ENCODE results near the gene SLC23A2. TPM values are rescaled to one million over a fixed set of nuclear protein-coding genes. Genes with fewer than 3 reads are reported as not detected.

SLC23A2 gene
- total RNA-seq, 1 experiment from 2014 or later: 37.3 TPM

DNA sequence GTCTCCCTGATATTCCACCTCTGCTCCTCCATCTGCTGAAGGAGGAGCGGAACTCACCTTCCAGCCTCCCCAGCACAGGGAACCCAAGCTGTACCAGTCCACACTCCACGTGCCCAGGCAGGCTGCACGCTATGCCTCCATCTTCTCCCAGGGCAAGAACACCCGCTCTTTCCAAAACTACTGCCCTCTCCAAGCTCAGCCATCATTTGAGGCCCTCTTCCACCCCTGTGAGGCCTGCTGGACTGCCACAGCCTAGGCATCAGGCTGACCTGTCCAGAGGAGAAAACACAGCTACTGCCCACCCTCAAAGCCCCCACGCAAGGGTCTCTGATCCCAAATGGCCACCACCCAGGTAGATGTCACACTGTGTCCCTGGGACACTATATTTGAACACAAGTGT is 179.7 kb downstream of the SLC23A2 start:
- DNase-seq: no peak
- Mint-ChIP-seq H3K27ac (ENCODE audit: unreplicated experiment) (no peak overlapping the region), H3K4me3 (ENCODE audit: unreplicated experiment) (no peak overlapping the region), H3K36me3 (ENCODE audit: insufficient read depth, unreplicated experiment) (peaks cover 6% of the 10 kb centered on the region), H3K9me3 (ENCODE audit: unreplicated experiment) (no peaks in the 10 kb centered on the region), H3K27me3 (ENCODE audit: insufficient read depth, unreplicated experiment) (no peaks in the 10 kb centered on the region), H3K4me1 (ENCODE audit: low read depth, unreplicated experiment) (peaks cover 15% of the 10 kb centered on the region)
- BruUV-seq (replicated peaks): no TSS peak
- POLR2A ChIA-PET: no interaction called here
- Histone ChIP-seq H3K27me3 (replicated peaks; ENCODE audit: control insufficient read depth, insufficient read depth, low read length) (no peaks in the 10 kb centered on the region), H3K4me1 (peaks cover 31% of the 10 kb centered on the region), H3K36me3 (ENCODE audit: control insufficient read depth, insufficient read depth, low read length) (no peaks in the 10 kb centered on the region), H3K4me3 (ENCODE audit: low read depth, low read length) (no peak overlapping the region), H3K9me3 (no peaks in the 10 kb centered on the region)
- intact Hi-C loops (cut with micrococcal nuclease; ENCODE audit: unreplicated experiment): no loop called here
- CTCF ChIA-PET: no interaction called here
- TF ChIP-seq, protein P1, sequence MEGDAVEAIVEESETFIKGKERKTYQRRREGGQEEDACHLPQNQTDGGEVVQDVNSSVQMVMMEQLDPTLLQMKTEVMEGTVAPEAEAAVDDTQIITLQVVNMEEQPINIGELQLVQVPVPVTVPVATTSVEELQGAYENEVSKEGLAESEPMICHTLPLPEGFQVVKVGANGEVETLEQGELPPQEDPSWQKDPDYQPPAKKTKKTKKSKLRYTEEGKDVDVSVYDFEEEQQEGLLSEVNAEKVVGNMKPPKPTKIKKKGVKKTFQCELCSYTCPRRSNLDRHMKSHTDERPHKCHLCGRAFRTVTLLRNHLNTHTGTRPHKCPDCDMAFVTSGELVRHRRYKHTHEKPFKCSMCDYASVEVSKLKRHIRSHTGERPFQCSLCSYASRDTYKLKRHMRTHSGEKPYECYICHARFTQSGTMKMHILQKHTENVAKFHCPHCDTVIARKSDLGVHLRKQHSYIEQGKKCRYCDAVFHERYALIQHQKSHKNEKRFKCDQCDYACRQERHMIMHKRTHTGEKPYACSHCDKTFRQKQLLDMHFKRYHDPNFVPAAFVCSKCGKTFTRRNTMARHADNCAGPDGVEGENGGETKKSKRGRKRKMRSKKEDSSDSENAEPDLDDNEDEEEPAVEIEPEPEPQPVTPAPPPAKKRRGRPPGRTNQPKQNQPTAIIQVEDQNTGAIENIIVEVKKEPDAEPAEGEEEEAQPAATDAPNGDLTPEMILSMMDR (IDR thresholded peaks at IDR 0.05; ENCODE audit: insufficient read depth in 1 of 2, low read depth in 1 of 2, low read length in 1 of 2, severe bottlenecking in 1 of 2, unreplicated experiment in 1 of 2): no peak

DNA sequence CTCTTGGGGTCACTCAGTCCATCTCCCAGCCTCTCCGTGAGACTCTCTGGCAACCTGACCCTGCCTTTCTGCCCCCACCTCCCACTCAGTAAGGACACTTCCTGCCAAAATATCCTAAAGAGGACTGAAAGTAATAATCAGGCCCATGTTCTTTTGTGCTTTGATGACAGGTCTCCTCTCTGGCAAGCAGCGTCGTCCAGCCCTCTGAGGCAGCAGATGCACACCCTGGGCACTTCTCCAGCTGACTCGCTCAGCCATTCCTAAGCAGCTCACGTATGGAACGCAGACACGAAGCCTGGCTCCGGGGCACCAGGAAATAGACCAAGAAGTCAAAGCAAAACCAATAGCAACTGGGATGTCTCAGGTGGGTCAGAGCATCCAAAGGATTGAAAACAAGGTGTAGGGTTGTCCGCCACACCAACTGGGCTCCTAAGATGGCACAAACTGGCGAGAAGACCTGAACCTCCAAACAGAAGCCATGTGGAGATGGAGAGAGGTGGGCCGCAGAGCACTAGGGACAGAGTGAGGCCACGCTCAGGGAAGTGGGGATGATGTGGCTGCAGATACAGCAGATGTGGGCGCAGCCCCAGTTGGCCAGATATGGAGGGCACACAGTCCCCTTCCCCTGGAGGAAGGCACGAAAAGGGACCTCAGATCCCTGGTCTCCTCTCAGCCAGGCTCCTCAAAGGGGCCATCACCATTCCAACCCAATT is 180.3 kb downstream of the SLC23A2 start:
- BruUV-seq (replicated peaks): no TSS peak
- intact Hi-C loops (cut with micrococcal nuclease; ENCODE audit: unreplicated experiment): no loop called here

DNA sequence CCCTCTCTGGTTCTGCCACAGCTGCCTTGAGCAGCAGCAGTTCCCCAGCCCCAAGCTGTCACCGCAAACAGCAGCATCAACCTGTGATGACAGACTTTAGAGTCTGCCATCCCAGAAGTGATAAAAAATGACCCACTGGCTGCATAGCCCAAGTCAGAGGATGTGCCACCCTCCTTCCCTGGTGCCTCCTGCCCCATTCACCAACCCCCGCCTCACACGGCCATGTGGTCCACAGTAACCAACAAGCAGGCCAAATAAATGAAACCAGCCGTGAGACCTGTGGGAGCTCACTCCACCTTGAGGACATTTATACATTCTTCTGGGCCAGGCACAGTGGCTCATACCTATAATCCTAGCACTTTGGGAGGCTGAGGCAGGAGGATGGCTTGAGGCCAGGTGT is 181.4 kb downstream of the SLC23A2 start:
- H3K9me3 ChIP-seq: no peaks in the 10 kb centered on the region
- no peaks in the 10 kb centered on the region for H3K36me3 ChIP-seq (ENCODE audit: control insufficient read depth, insufficient read depth, low read length)
- H3K4me3 Mint-ChIP-seq (ENCODE audit: unreplicated experiment): no peak overlapping the region
- ChIA-PET POLR2A (no interaction called here), CTCF (no interaction called here)
- H3K4me1 Mint-ChIP-seq (ENCODE audit: low read depth, unreplicated experiment): peaks cover 15% of the 10 kb centered on the region
- TF ChIP-seq, protein P1 (IDR thresholded peaks at IDR 0.05; ENCODE audit: insufficient read depth in 1 of 2, low read depth in 1 of 2, low read length in 1 of 2, severe bottlenecking in 1 of 2, unreplicated experiment in 1 of 2): no peak
- BruUV-seq (replicated peaks): no TSS peak
- peaks cover 31% of the 10 kb centered on the region for H3K4me1 ChIP-seq
- no peak for DNase-seq
- H3K27me3 ChIP-seq (replicated peaks; ENCODE audit: control insufficient read depth, insufficient read depth, low read length): no peaks in the 10 kb centered on the region
- H3K4me3 ChIP-seq (ENCODE audit: low read depth, low read length): no peak overlapping the region
- H3K27ac Mint-ChIP-seq (ENCODE audit: unreplicated experiment): no peak overlapping the region
- intact Hi-C loops (cut with micrococcal nuclease; ENCODE audit: unreplicated experiment): no loop called here
- no peaks in the 10 kb centered on the region for H3K9me3 Mint-ChIP-seq (ENCODE audit: unreplicated experiment)
- no peaks in the 10 kb centered on the region for H3K27me3 Mint-ChIP-seq (ENCODE audit: insufficient read depth, unreplicated experiment)
- H3K36me3 Mint-ChIP-seq (ENCODE audit: insufficient read depth, unreplicated experiment): peaks cover 6% of the 10 kb centered on the region

More for the DNA sequence above, 180.3 kb downstream of the SLC23A2 start:
- Mint-ChIP-seq H3K27ac (ENCODE audit: unreplicated experiment) (no peak overlapping the region), H3K9me3 (ENCODE audit: unreplicated experiment) (no peaks in the 10 kb centered on the region), H3K27me3 (ENCODE audit: insufficient read depth, unreplicated experiment) (no peaks in the 10 kb centered on the region), H3K36me3 (ENCODE audit: insufficient read depth, unreplicated experiment) (peaks cover 6% of the 10 kb centered on the region), H3K4me3 (ENCODE audit: unreplicated experiment) (no peak overlapping the region), H3K4me1 (ENCODE audit: low read depth, unreplicated experiment) (peaks cover 15% of the 10 kb centered on the region)
- no peaks in the 10 kb centered on the region for H3K9me3 ChIP-seq
- DNase-seq: no peak
- no peaks in the 10 kb centered on the region for H3K36me3 ChIP-seq (ENCODE audit: control insufficient read depth, insufficient read depth, low read length)
- no peak overlapping the region for H3K4me3 ChIP-seq (ENCODE audit: low read depth, low read length)
- H3K4me1 ChIP-seq: peaks cover 31% of the 10 kb centered on the region
- no peaks in the 10 kb centered on the region for H3K27me3 ChIP-seq (replicated peaks; ENCODE audit: control insufficient read depth, insufficient read depth, low read length)
- CTCF ChIA-PET: no interaction called here
- TF ChIP-seq, protein P1 (IDR thresholded peaks at IDR 0.05; ENCODE audit: insufficient read depth in 1 of 2, low read depth in 1 of 2, low read length in 1 of 2, severe bottlenecking in 1 of 2, unreplicated experiment in 1 of 2): no peak
- POLR2A ChIA-PET: no interaction called here
